GM13976 (cell line): Measurements from ENCODE around the gene ANO1.

Experiments
- DNase-seq: peaks from one replicate; pipeline ENCODE4 v3.0.0; 2012; ENCODE audit warnings: low spot score
- CTCF ChIP-seq: IDR thresholded peaks from 2 replicates; pipeline ENCODE4 v1.5.1; 2012; ENCODE audit warnings: borderline replicate concordance, mild to moderate bottlenecking; ENCODE audit not compliant: insufficient read depth; ENCODE audit errors: extremely low read depth, missing control alignments, control extremely low read depth
- in situ Hi-C: fragments of 300-500 bp; cut with MboI; formaldehyde crosslinking; loops from one replicate; pipeline ENCODE4 v1.12.0; 2022; ENCODE audit warnings: low sequenced_read_pairs, mixed read lengths, inconsistent platforms; ENCODE audit not compliant: unreplicated experiment

Gene ANO1

DNA sequence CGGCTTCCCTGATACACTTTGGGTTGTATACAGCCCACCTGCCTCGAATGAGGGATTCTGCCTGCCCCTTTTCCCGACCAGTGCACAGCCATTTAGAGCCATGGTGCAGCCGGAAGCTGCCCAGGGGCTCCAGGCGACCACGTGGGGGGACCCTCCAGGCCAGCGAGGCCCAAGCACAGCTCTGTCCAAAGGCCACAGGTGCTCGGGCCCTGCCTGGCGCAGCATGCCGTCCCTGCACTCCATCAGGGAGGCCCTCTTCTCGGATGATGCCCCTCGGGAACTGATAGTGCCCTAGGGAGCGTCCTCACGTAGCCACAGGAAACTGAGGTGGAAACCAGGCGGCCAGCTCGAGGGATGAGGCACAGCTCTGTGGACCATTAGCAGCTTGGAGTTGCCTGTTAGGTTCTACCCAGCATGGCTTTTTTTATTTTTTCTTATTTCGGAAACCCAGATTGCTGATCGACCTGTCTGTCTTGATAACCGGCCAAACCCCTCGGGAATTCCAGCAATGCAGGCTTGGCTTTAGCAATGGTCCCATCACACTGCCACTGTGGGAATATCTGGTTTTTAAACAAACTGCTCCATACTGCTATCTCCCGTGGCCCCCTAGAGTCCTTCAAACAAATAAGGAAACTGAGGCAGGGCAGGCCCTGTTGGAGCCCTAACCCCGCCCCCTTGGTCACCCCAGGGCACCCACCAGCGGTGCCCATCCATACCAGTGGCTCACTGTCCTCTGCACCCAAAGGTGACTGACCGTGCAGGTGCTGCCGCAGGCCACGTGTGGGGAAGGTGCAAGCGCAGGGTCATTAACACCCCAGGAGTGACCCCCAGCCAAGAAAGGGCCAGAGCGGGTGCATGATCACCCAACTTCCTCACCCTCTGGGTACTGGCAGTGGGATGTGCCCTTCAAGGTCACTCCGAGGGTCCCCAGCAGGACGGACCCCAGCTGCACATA is 8.0 kb downstream of the ANO1 start:
- no peak for DNase-seq
- TF ChIP-seq CTCF = no peak
- in situ Hi-C loops = no loop called here

- in situ Hi-C loops = no loop called here
- no peak for TF ChIP-seq CTCF
- no peak for DNase-seq
These were observed 9.5 kb downstream of the ANO1 start for GRCh38 chr11:70087446-70088167.

DNA sequence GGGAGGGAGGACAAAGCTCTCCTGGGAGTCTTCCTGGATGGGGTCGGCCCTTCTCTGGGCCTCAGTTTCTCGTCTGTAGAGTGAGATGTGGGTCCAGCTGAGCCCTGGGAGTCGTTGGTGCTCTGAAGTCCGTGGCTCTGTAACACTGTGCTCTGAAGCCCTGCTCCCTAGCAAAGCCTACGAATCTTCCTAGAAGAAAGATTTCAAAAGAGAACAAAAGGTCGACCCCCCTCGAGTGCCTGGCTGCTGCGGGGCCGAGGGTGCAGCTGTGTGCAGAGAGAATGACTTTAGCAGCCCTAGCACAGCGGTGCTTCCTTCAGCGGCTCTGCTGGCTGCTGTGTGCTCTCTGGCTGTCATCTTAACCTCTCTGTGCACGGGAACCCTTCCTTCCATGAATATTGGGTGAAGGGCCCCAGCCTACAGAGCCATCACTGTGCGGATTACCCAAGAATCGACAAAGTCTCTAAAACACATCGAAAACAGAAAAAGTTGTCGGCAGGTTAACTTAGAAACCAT is 10.7 kb downstream of the ANO1 start:
- DNase-seq = no peak
- in situ Hi-C loops = no loop called here
- TF ChIP-seq CTCF = no peak

- no peak for DNase-seq
- TF ChIP-seq CTCF = no peak
- in situ Hi-C loops = no loop called here
These were observed 11.5 kb downstream of the ANO1 start for GRCh38 chr11:70089631-70090030.

DNA sequence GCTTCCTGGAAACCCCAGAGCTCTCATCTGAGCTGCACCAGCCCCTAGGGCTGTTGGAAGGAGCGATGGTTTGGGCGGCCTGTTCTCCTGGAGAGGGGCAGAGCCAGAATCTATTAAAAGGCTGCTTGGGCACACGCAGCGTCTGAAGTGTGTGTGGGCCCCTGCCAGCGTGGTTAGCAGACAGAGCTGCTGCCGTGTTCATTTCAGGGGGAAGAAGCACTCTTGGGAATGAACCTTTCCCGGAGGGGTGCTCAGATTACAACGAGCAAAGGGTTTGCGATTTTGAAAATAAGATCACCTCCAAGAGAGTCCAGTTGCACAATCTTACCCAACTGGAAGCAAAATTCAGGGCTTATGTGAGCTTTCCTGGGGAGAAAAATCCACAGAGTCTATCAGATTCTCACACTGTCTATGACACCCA is 12.9 kb downstream of the ANO1 start:
- no peak for DNase-seq
- TF ChIP-seq CTCF = no peak
- in situ Hi-C loops = no loop called here

DNA sequence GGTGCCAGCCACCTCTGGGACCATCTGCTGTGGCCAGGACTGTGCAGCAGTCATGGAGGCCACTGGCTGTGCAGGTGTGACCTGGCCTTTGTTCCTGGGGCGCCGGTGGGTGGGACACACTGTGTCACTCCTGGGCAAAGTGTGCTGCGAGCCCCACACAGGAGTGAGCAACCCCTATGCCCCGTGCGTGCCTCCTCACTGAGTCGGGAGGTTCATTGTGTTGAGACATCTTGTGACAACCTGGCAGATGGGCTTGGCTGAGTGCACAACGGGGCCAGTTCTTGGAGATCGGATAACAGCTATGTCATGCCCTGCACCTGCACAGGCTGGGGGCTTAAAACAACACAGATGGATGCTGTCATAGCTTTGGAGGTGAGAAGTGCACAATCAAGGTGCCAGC is 13.5 kb downstream of the ANO1 start:
- no peak for TF ChIP-seq CTCF
- no peak for DNase-seq
- in situ Hi-C loops = no loop called here
